ENCODE measurements around the gene GALNS. TPM values are rescaled to one million over a fixed set of nuclear protein-coding genes. Genes with fewer than 3 reads are reported as not detected.

Gene GALNS
- total and polyA plus RNA-seq, 2 of the 8 experiments (the other 6 are each of a cell fraction or from before 2014, with no cell fraction given) = 8.9 to 17.8 TPM

DNA sequence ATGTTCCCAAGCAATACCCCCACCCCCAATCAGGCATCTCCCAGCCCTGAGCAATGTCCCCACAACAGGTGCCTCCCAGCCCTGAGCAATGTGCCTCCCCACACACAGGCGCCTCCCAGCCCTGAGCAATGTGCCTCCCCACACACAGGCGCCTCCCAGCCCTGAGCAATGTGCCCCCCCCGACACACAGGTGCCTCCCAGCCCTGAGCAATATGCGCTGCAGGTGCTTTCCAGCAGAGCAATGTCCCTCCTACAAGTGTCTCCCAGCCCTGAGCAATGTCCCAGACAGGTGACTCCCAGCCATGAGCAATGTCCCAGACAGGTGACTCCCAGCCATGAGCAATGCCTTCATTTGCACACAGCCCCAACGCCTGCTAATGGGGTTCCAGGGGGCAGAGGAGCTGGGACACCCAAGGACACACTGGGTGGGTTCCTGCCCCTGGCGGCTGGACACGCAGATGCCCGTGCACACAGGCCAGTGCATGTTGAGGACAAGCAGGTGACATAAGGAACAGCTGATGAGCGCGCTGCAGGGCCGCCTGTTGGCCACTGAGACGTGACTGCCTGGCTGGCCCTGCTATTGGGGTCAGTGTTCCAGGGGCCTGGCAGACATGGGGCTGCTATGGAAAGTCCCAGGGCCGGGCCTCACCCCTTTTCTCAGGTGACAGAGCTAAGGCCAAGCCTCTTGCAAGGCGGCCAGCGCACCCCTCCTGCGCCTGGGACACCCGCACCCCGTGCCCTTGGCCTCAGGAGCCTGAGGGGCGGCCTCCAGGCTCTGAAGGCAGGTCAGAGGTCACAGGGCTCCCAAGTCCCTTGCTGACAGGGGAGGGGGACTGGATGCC lies 36.6 kb upstream of the GALNS start:
- Histone ChIP-seq H4K5ac (ENCODE audit: insufficient read length, low read depth, low read length) (no peak overlapping the region), H2BK12ac (ENCODE audit: low read depth, low read length) (no peak overlapping the region), H3K79me1 (ENCODE audit: low read depth, low read length) (no peaks in the 10 kb centered on the region), H3K9me3 (ENCODE audit: insufficient read depth in 2 of 2, low read depth in 1 of 2, low read length in 1 of 2) (no peaks in the 10 kb centered on the region), H3K9ac (replicated peaks in 1 of 4; ENCODE audit: extremely low read depth in 1 of 4, low read depth in 3 of 4, low read length in 3 of 4) (no peak overlapping the region), H2BK15ac (ENCODE audit: low read length) (no peak overlapping the region), H2AK5ac (ENCODE audit: low read depth, low read length) (no peak overlapping the region), H3K23me2 (ENCODE audit: low read depth, low read length) (no peaks in the 10 kb centered on the region), H3K79me2 (ENCODE audit: control insufficient read depth in 1 of 2, insufficient read depth in 2 of 2, low read length in 2 of 2) (no peaks in the 10 kb centered on the region), H2BK5ac (ENCODE audit: low read depth, low read length) (no peak overlapping the region), H3K36me3 (ENCODE audit: control insufficient read depth in 2 of 4, insufficient read depth in 4 of 4, low read length in 3 of 4) (no peaks in the 10 kb centered on the region), H4K91ac (replicated peaks; ENCODE audit: insufficient read length, low read length) (no peak overlapping the region), H3K4me3 (ENCODE audit: extremely low read depth in 1 of 4, insufficient read depth in 2 of 4, low read depth in 3 of 4, low read length in 4 of 4) (no peak overlapping the region), H2AFZ (ENCODE audit: low read length) (no peak overlapping the region), H3K27me3 (replicated peaks in 1 of 4; ENCODE audit: control insufficient read depth in 3 of 4, extremely low read depth in 1 of 4, insufficient read depth in 3 of 4, low read length in 3 of 4) (0 out of 7 replicates have a peak, but pooled peaks cover 0 to 2% (median 0%) of the 10 kb centered on the region in 4 experiments), H2BK20ac (ENCODE audit: low read length) (no peak overlapping the region), H3K23ac (ENCODE audit: insufficient read length) (no peak overlapping the region), H3K4ac (replicated peaks; ENCODE audit: insufficient read length, low read depth, low read length) (no peak overlapping the region), H3K18ac (ENCODE audit: extremely low read depth, low read length) (no peak overlapping the region), H3K14ac (ENCODE audit: insufficient read length) (no peak overlapping the region), H3K4me1 (replicated peaks in 1 of 4; ENCODE audit: control insufficient read depth in 3 of 4, insufficient read depth in 4 of 4, low read length in 3 of 4) (no peaks in the 10 kb centered on the region; a peak in 1 of 7 replicates), H3K27ac (ENCODE audit: low read depth, low read length) (no peak overlapping the region), H3K56ac (replicated peaks; ENCODE audit: insufficient read length, low read depth, low read length) (no peak overlapping the region), H4K20me1 (replicated peaks in 1 of 2; ENCODE audit: control insufficient read depth in 1 of 2, insufficient read depth in 2 of 2, low read length in 2 of 2) (no peaks in the 10 kb centered on the region), H2BK120ac (replicated peaks; ENCODE audit: low read depth, low read length) (no peak overlapping the region), H3K4me2 (ENCODE audit: insufficient read depth in 1 of 2, low read depth in 2 of 2, low read length in 2 of 2) (no peak overlapping the region), H4K8ac (ENCODE audit: extremely low read depth, insufficient read depth, low read length) (no peak overlapping the region)
- POLR2A ChIA-PET (ENCODE audit: partially characterized antibody) = interaction anchor here (1.2 kb wide), 1 partner anchor 84 kb away, joined by 4 read pairs; no protein-coding TSS in a partner anchor
- DNase-seq (ENCODE audit: low read depth in 1 of 2, low spot score in 2 of 2) = no peak
- CTCF ChIA-PET (ENCODE audit: partially characterized antibody) = interaction anchor here (0.6 kb wide), 1 partner anchor 74 kb away, joined by 3 read pairs; no protein-coding TSS in a partner anchor
- 87% methylated on average over 19 of the region's 19 CpGs; no CpG with 5 or more reads in 1 of the 2 experiments for WGBS, 2 experiments (ENCODE audit: extremely low coverage in 1 of 2, insufficient coverage in 1 of 2, insufficient read length in 1 of 2, insufficient replicate concordance in 2 of 2, low coverage in 1 of 2, low lambda C conversion rate in 2 of 2, missing lambda C conversion rate in 1 of 2)
- no peak for FAIRE-seq
- TF ChIP-seq SUZ12 (IDR thresholded peaks at IDR 0.05; ENCODE audit: low read length) (no peak), NANOG (IDR thresholded peaks at IDR 0.05; ENCODE audit: insufficient read depth, low read depth, low read length, poor library complexity, severe bottlenecking) (no peak), FOSL1 (IDR thresholded peaks at IDR 0.05; ENCODE audit: insufficient read depth, low read depth, low read length) (no peak), SP4 (IDR thresholded peaks at IDR 0.05; ENCODE audit: low read length) (no peak), POLR2AphosphoS5 (IDR thresholded peaks at IDR 0.05; ENCODE audit: low read depth, low read length) (no peak), SIRT6 (IDR thresholded peaks at IDR 0.05; ENCODE audit: low read length) (no peak), CTBP2 (IDR thresholded peaks at IDR 0.05; ENCODE audit: borderline replicate concordance, insufficient read depth, insufficient read length, low read length) (no peak), HDAC2 (IDR thresholded peaks at IDR 0.05; ENCODE audit: borderline replicate concordance in 1 of 2, low read depth in 2 of 2, low read length in 2 of 2) (no peak), TBP (IDR thresholded peaks at IDR 0.05; ENCODE audit: low read depth, low read length) (no peak), CREB1 (IDR thresholded peaks at IDR 0.05) (no peak), CBX5 (IDR thresholded peaks at IDR 0.05; ENCODE audit: low read depth, low read length) (no peak)
- TF ChIP-seq, protein P1, sequence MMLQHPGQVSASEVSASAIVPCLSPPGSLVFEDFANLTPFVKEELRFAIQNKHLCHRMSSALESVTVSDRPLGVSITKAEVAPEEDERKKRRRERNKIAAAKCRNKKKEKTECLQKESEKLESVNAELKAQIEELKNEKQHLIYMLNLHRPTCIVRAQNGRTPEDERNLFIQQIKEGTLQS (IDR thresholded peaks at IDR 0.05; ENCODE audit: insufficient read depth, low read depth, low read length) = no peak
